Measurements from ENCODE around the gene JRKL.

- no peak for TF ChIP-seq POLR2A (IDR thresholded peaks at IDR 0.05)
- TF ChIP-seq CTCF (IDR thresholded peaks at IDR 0.05): no peak
Observed at GRCh38 chr11:96356848-96357247, 33.0 kb upstream of the JRKL start.
